ENCODE measurements around the gene DHX30. TPM values are rescaled to one million over a fixed set of nuclear protein-coding genes. Genes with fewer than 3 reads are reported as not detected.
A peak's percentile ranks its signal among the peaks of the same experiment; 100 is the strongest.

DHX30 gene
- total RNA-seq, 2 experiments from 2014 or later: 96.6 to 102 TPM

DNA sequence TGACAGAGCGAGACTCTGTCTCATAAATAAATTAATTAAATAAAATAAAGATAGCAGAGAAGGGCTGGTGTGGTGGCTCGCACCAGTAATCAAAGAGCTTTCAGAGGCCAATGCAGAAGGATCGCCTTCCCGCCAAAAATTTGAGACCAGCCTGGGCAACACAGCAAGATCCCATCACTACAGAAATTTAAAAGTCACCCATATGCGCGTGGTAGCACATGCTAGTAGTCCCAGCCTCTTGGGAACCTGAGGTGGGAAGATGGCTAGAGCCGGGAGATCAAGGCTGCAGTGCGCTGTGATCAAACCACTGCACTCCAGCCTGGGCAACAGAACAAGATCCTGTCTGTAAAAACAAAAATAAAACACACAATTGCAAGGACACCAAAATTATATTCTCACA lies 30.9 kb upstream of the DHX30 start:
- no peaks in the 10 kb centered on the region for H3K9me3 ChIP-seq (ENCODE audit: low read length)
- H3K9me2 ChIP-seq (ENCODE audit: insufficient read depth, low read length): no peaks in the 10 kb centered on the region
- DNase-seq (ENCODE audit: low spot score): no peak
- H2AFZ ChIP-seq (ENCODE audit: low read length): no peak overlapping the region
- BruUV-seq (replicated peaks): no TSS peak
- peaks cover 96% of the 10 kb centered on the region for H3K79me2 ChIP-seq (ENCODE audit: insufficient read depth, low read depth, low read length)
- ChIA-PET CTCF (ENCODE audit: unreplicated experiment) (no interaction called here), POLR2A (no interaction called here)
- no peak overlapping the region for H3K4me2 ChIP-seq (ENCODE audit: low read length)
- intact Hi-C loops (cut with micrococcal nuclease; ENCODE audit: unreplicated experiment): no loop called here
- no peak for TF ChIP-seq EZH2phosphoT487 (IDR thresholded peaks at IDR 0.05; ENCODE audit: borderline replicate concordance, low read depth, low read length)
- TF ChIP-seq, protein P1, sequence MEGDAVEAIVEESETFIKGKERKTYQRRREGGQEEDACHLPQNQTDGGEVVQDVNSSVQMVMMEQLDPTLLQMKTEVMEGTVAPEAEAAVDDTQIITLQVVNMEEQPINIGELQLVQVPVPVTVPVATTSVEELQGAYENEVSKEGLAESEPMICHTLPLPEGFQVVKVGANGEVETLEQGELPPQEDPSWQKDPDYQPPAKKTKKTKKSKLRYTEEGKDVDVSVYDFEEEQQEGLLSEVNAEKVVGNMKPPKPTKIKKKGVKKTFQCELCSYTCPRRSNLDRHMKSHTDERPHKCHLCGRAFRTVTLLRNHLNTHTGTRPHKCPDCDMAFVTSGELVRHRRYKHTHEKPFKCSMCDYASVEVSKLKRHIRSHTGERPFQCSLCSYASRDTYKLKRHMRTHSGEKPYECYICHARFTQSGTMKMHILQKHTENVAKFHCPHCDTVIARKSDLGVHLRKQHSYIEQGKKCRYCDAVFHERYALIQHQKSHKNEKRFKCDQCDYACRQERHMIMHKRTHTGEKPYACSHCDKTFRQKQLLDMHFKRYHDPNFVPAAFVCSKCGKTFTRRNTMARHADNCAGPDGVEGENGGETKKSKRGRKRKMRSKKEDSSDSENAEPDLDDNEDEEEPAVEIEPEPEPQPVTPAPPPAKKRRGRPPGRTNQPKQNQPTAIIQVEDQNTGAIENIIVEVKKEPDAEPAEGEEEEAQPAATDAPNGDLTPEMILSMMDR (conservative IDR thresholded peaks at IDR 0.05; ENCODE audit: low read length): no peak
- no peak overlapping the region for H3K27ac ChIP-seq (ENCODE audit: low read depth, low read length, poor library complexity, severe bottlenecking)
- H3K4me1 ChIP-seq (ENCODE audit: insufficient read depth, low read length, poor library complexity, severe bottlenecking): no peaks in the 10 kb centered on the region
- peaks cover 92% of the 10 kb centered on the region for H3K36me3 ChIP-seq (ENCODE audit: insufficient read depth, low read length)
- H4K20me1 ChIP-seq (ENCODE audit: insufficient read depth, low read length): no peaks in the 10 kb centered on the region
- H3K4me3 ChIP-seq (ENCODE audit: low read depth, low read length, poor library complexity, severe bottlenecking): no peak overlapping the region

DNA sequence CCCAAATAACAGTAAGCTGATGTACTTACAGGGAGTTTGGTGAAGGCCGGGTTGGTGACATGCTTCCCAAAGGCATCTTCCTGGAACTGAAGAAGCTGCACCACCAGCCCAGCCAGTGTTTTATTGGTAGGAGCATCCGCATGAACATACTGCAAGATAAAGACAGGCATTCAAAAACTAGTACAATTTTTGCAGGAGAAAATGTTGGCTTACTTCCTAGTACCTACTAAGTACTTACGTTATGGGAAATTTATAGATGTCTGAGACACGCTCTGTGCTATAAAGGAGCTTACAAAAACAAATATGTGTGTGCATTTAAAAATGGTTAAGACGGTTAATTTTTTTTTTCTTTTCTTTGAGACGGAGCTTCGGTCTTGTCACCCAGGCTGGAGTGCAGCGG lies 30.1 kb upstream of the DHX30 start:
- TF ChIP-seq, protein P1 (conservative IDR thresholded peaks at IDR 0.05; ENCODE audit: low read length): no peak
- no peak for TF ChIP-seq EZH2phosphoT487 (IDR thresholded peaks at IDR 0.05; ENCODE audit: borderline replicate concordance, low read depth, low read length)
- Histone ChIP-seq H2AFZ (ENCODE audit: low read length) (no peak overlapping the region), H3K27ac (ENCODE audit: low read depth, low read length, poor library complexity, severe bottlenecking) (no peak overlapping the region), H3K9me3 (ENCODE audit: low read length) (no peaks in the 10 kb centered on the region), H3K4me3 (ENCODE audit: low read depth, low read length, poor library complexity, severe bottlenecking) (no peak overlapping the region), H3K9me2 (ENCODE audit: insufficient read depth, low read length) (no peaks in the 10 kb centered on the region), H3K36me3 (ENCODE audit: insufficient read depth, low read length) (peaks cover 92% of the 10 kb centered on the region), H3K4me1 (ENCODE audit: insufficient read depth, low read length, poor library complexity, severe bottlenecking) (peaks cover 4% of the 10 kb centered on the region), H3K4me2 (ENCODE audit: low read length) (no peak overlapping the region), H4K20me1 (ENCODE audit: insufficient read depth, low read length) (no peaks in the 10 kb centered on the region), H3K79me2 (ENCODE audit: insufficient read depth, low read depth, low read length) (peaks cover 96% of the 10 kb centered on the region)
- CTCF ChIA-PET (ENCODE audit: unreplicated experiment): no interaction called here
- DNase-seq (ENCODE audit: low spot score): no peak
- POLR2A ChIA-PET: interaction anchor here (0.7 to 1.1 kb wide), 2 partner anchors 59 to 837 kb away, joined by 4 read pairs; no protein-coding TSS in a partner anchor
- BruUV-seq (replicated peaks): no TSS peak
- intact Hi-C loops (cut with micrococcal nuclease; ENCODE audit: unreplicated experiment): no loop called here

DNA sequence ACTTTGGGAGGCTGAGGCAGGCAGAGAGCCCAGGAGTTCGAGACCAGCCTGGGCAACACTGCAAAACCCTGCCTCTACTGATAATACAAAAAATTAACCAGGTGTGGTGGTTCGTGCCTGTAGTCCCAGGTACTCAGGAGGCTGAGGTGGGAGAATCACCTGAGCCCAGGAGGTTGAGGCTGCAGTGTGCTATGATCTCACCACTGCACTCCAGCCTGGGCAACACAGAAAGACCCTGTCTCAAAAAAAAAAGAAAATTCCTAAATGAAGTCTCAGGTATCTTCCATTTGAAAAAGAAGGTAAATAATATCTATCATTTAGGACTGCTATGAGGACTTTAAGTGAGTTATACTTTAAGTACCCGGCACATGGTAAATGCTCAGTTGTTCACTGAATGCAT lies 24.2 kb upstream of the DHX30 start:
- H3K9me2 ChIP-seq (ENCODE audit: insufficient read depth, low read length): no peaks in the 10 kb centered on the region
- peaks cover 86% of the 10 kb centered on the region for H3K79me2 ChIP-seq (ENCODE audit: insufficient read depth, low read depth, low read length)
- no peak overlapping the region for H2AFZ ChIP-seq (ENCODE audit: low read length)
- DNase-seq (ENCODE audit: low spot score): no peak
- intact Hi-C loops (cut with micrococcal nuclease; ENCODE audit: unreplicated experiment): no loop called here
- TF ChIP-seq EZH2phosphoT487 (IDR thresholded peaks at IDR 0.05; ENCODE audit: borderline replicate concordance, low read depth, low read length): no peak
- TF ChIP-seq, protein P1 (conservative IDR thresholded peaks at IDR 0.05; ENCODE audit: low read length): no peak
- H3K4me1 ChIP-seq (ENCODE audit: insufficient read depth, low read length, poor library complexity, severe bottlenecking): peaks cover 38% of the 10 kb centered on the region
- no peaks in the 10 kb centered on the region for H3K9me3 ChIP-seq (ENCODE audit: low read length)
- peak overlapping the region; percentile 98 for H3K4me2 ChIP-seq (ENCODE audit: low read length)
- no TSS peak for BruUV-seq (replicated peaks)
- ChIA-PET CTCF (ENCODE audit: unreplicated experiment) (no interaction called here), POLR2A (interaction anchor here (1.6 kb wide), 1 partner anchor 9 kb away, joined by 6 read pairs; no protein-coding TSS in a partner anchor)
- peak overlapping the region; percentile 96 for H3K4me3 ChIP-seq (ENCODE audit: low read depth, low read length, poor library complexity, severe bottlenecking)
- H3K27ac ChIP-seq (ENCODE audit: low read depth, low read length, poor library complexity, severe bottlenecking): no peak overlapping the region
- H3K36me3 ChIP-seq (ENCODE audit: insufficient read depth, low read length): peaks cover 55% of the 10 kb centered on the region
- peaks cover 11% of the 10 kb centered on the region; the same call in 1 of the 2 replicates for H4K20me1 ChIP-seq (ENCODE audit: insufficient read depth, low read length)
